Hepatocyte (in vitro differentiated cells): ENCODE data around the gene KLRK1.
"Not testable (repeated sequence)": the region's sequence is repeated elsewhere in the genome, so short reads cannot be mapped to it uniquely, and the experiment has no call there.

Experiments
- EZH2 ChIP-seq: fragments of 200-600 bp; sonication (generic); IDR thresholded peaks from 2 replicates; pipeline ENCODE4 v1.6.1; 2016; ENCODE audit warnings: antibody characterized with exemption, mild to moderate bottlenecking, borderline replicate concordance
- EZH2phosphoT487 ChIP-seq: fragments of 200-600 bp; sonication (generic); IDR thresholded peaks from one replicate; pipeline ENCODE4 v1.6.1; 2018; ENCODE audit warnings: antibody characterized with exemption, mild to moderate bottlenecking, low read depth, moderate library complexity; ENCODE audit not compliant: unreplicated experiment, severe bottlenecking

GRCh38 chr12:10390991-10391390 lies 1.1 kb upstream of the KLRK1 start:
- not testable (repeated sequence) for TF ChIP-seq EZH2, EZH2phosphoT487
